T-helper 1 cell (primary cell): ENCODE results near the gene NR3C1.

Experiments used
- DNase-seq, 5 donors: peaks; one replicate each; pipeline ENCODE4 v3.0.0-alpha.2; 2012 to 2020
- total RNA-seq, 4 donors: gene quantifications; one replicate each; lab custom pipeline; 2026; lab: John Stamatoyannopoulos, UW

Gene NR3C1
- total RNA-seq = 201 to 262 (median 237) reads per million in 4 donors

DNA sequence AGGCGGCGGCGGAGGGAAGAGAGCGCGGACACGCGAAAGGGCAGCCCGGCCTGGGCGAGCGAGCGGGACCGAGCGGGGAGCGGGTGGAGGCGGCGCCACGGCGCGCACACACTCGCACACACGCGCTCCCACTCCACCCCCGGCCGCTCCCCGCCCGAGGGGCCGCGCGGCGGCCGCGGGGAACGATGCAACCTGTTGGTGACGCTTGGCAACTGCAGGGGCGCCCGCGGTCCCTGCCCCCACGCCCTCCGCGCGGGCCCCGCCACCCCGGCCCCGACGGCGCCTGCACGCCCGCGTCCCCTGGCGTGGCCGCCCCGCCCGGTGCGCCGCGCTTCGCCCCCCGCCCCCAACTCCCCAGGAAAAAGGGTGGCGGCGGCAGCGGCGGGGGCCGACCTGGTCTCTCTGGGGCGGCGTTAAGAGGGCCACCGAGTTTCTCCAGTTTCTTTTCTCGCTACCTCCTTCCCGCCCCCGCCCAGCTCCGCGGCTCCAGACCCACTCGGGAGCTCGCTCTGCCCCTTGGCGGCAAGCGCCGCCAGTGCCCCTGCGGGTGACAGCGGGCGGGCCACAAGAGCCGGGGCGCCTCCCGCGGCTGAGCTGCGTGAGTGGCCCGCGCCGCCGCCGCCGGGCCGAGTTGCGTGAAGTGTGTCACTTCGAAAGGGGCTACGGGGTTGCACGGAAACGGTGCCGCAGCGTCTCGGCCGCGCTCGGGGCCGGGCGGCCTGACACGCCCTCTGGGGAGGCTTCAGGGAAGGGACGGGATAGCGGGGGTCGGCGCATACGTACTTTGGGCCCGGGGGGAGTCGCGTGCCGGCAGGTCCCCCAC, at the start of gene NR3C1:
TSS of gene NR3C1 (minus strand) at position 94 of the 823 bp plus-strand sequence. CDS start 2,847 bp downstream, outside the sequence.
- peak; percentile 76 to 90 (median 83) for DNase-seq

DNA sequence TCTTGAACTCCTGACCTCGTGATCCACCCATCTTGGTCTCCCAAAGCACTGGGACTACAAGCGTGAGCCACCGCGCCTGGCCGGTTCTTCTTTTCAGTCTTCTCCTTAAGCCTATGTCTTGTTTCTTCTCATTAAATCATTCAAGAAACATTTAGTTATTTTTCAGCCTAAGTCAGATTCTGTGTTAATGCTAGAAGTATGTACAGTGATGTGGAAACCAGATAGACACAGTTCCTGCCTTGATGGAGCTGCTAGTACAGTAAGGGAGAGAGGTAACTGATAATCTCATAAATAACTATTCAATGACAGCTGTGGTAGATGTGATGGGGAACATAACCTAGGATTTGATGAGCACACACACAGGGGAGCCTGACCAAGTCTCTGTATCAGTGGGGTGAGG, 46.3 kb upstream of the NR3C1 start:
- DNase-seq = no peak

DNA sequence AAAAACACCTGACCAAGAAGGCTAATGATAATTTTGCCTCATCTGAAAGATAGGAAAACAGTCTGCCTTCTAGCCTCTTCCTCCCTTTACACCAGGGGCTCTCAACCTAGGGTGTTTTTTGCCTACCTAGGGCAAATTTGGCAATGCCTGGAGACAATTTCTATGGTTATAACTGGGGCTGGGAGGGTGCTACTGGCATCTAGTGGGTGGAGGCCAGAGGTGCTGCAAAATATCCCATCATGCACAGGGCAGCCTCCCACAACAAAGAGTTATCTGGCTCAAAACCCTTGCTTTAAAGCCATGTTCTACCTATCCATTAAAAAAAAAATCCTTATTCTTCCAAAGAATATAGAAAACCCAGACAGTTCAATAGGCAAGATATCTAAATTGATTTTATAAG, 45.0 kb upstream of the NR3C1 start:
- no peak for DNase-seq

DNA sequence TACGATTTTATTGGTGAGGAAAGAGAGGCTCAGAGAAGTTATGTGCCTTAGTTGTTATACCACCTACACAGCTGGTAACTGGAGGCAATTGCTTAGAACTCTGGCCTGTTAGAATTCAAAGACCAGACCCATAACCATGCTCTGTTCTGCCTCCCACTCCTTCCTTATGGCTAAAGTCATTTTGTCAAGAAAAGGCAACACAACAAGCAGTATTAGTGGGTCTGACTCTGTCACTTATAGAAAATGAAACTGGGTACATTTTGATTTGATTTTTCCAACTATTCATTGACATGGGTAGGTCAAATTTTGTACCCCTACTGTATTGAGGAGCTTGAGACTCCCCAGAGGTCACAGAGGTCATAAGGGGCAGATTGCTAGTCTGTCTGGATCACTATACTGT, 44.5 kb upstream of the NR3C1 start:
- DNase-seq = no peak

DNA sequence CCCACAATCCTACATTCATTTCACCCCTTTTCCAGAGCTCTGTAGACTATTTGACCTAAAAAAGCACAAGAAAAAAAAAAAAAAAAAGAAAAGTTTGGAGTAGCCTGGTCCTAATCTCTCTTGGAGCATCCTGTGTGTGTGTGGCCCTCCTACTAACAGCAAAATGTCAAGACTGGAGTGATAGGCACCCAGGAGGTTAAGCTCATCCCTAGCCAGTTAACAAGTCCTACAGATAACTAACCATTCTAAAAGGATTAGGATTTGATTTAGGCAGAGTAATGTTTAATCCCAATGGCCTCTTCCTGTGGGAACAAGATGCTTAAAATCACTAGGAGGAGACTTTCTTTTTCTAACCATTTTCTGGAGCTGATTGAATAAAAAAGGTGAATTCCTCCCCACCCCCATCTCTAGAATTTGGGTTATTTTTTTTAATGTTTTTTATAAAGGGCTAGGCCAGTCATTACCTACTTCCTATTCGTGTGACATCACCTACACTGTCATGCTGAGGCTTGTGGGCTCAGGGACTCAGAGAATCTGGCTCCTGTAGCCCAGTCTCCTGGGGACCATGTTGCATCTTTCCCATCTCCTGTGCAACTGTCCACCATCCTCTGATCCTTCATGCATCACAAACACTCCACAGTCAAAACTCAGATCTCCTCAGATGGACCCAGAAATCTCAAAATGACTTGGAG, 43.2 kb upstream of the NR3C1 start:
- DNase-seq = peak in 1 of 5 donors; percentile 25

DNA sequence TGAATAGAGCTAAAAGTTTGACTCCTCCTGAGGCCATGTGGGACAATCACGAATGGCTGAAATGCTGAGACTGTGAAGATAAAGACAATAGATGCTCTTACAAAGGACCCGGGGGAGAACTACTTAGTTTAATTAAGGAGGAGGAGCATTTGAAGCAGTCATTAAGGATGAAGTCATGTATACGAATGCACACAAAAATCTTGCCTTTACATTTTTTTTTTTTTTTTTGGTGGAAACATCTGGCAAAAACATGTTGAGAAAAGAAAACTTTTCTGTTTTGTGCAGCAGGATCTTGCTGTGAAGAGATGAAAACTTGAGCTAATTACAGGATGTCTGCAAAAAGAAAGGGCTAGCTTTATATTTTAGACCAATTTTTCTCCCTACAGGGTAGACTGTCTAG, 42.3 kb upstream of the NR3C1 start:
- no peak for DNase-seq

DNA sequence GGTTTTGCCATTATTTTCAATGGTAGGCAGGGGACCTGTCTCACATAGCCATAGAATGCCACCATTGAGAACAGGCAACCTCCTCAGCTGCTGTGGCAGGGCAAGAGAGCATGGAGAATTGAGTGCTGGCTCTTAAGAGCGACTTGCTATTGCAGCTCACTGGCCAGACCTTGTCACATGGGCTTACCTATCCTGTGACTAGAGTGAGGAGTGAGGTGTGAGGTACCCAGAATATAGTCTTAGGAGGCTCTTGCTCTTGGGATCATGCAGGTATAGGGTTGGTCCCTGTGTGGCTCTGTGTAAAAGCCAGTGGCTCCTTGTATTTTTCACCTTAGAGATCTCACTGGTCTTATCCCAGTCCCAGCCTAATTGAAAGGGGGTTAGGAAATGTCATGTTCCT, 39.8 kb upstream of the NR3C1 start:
- DNase-seq = no peak

DNA sequence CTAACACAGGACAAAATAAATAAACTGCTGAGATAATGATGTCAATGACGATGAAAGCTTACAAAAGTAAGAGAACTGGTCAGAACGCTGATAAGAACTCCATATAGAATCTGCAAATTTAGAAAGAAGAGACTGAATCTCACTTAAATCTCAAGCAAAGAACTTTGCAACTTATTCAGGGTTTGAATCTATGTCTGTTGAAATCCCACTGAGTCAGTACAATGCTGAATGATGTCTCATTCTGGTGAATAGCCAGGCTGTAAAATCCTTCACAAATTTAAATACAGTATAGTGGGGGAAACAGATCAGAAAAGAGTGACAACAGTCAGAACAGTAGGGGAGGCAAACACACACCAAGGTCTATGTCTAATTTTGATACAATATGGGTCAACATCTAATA, 38.9 kb upstream of the NR3C1 start:
- DNase-seq = no peak

DNA sequence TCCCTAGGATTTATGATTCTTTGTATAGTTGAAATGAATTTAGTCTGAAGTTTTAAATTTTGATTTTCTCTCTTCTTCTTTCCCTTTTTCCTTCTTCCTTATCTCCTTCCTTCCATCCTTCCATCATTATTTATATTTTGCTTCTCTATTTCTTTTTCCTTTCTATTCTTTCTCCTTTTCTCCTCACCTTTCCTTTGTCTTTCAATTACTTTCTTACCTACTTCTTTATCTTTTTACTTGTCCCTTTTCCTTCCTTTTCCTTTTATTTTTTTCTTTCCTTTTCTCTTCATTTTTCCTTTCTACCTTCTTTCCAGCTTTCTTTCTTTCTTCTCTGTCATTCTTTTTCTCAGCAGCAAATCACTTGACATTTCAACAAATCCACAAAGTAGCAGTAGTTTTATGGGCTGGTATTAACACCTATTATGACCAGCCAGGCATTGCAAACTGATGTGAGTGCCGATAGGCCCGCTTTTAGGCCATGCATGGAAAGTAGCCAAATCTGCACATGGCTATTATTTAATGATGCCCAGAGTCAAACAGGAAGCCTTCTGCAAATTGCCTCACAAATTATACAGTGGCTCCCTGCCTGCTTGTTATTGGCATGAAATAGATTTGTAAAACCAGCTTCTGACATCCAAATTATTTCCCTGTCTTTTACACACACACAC, 37.1 kb upstream of the NR3C1 start:
- DNase-seq = no peak

DNA sequence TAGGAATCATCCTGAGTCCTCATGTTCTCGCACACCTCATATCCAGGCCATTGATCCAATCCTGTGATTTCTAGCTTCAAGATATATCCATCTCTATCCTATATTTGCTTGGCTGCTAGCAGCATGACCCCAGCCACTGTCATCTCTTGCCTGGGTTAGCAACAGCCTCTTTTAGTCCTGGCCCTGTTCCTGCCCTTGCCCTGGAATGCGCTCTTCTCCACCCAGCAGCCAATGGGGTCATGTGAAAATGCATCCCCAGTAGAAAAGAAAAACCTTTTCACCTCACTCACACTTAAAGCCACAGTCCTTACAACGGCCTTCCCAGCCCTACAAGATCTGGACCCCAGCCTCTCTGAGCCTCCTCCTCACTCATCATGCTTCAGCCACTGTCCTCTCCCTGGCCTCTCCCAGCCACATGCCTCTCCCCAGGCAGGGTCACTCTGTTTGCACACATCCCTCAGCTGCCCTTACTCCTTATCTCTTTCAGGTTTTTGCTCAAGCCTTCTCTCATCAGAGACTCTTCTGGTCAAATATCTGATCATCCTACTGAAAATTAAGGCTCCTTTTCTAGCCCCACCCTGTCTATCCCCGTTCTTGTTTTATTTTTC, 34.3 kb upstream of the NR3C1 start:
- DNase-seq = no peak

DNA sequence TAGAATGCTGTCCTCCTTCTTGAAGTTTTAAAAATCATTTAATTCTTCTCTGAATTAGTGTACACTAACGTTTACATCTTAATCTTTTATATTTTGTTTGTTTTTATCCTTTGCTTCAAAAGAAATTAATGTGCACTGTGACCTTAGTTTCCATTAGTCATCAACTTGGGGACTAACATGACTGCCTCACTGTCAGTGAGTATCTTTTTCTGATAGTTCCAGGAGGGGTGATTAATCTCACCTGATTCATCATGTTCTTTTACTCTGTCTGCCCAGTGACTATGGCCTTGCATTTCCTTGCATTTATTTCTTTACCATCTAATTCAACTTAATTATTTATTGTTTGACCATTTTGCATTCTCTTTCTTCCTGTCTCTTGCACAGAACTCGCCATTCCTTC, 33.4 kb upstream of the NR3C1 start:
- DNase-seq = no peak

DNA sequence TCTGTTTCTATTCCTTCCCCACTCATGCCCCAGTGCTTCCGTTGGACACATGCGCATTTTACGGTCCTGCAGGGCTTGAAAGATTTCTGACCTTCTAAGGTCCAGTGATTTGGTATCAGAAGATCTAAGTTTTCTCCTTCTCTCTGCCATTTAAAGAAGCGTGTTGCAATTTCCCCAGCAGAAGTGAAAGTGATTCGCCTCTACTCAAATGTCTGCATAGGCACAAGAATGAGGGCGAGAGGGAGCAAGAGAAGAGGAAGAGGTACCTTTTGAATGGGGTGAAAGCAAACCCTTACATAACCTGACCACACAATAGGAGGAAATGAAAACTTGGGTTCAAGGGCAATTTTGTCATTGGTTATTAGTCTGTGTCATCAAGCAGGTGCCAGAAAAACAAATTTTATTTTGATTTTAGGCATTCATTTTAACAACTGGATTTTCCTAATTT, 31.7 kb upstream of the NR3C1 start:
- peak in 3 of 5 donors; percentile 17 to 61 (median 24) for DNase-seq

DNA sequence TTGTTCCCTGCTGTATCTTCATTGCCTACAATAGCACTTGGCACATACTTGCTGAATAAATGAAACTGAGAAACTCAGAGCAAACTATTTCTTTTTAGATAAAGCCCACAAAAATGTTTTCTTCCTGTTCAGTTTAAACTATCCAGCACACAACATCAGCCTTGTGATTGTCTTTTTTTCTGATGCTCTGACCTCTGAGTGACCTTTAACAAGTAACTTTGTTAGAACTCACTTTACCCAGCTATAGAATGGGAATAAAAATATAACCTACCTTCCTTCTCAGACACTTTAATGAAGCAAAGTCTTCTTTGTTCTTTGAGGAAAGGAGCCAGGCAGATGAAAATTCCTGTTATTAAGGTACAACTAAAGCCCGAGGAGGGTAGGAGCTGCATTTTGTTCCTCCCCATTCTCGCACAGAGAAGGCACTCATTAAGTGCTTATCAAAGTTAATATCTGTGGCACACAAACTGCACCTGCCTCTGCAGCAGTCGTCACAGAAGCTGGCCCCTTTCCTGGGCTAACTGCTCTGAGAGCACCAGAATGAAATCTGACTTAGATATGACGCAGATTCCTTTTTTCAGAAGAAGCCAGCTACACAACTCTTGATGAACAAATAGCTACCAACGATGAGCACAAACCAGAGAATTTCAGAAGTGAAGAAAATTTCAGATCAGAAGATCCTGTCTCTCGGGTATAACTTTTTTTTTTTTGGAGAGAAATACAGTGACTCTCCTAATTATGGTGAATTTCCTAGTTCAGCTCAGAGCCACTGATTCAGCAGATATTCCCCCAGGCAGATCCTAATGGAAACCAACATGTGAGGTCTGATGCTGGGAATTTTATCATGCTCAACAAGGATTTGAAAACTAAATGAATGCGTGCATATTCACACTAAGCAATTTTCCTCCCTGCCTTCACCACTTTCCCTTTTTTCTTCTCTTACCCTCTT, 31.0 kb upstream of the NR3C1 start:
- peak; percentile 15 to 55 (median 46) for DNase-seq

DNA sequence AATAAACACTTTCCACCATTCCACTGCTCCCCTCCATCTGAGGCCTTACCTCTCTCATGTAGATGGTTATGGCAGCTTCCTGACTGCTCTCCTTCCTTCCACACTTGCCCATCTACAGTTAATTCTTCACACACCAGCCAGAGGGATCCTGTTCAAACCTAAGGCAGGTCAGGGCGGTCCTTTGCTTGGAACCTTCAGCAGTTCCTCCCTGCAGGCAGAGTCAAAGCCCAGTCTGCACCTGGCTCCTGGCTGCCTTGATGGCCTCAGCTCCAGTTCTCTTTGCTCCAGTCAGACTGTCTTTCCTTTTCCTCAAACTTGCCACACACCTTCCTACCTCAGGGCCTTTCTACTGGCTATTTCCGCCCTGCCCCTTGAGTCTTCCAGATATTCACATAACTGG, 30.2 kb upstream of the NR3C1 start:
- DNase-seq = no peak

DNA sequence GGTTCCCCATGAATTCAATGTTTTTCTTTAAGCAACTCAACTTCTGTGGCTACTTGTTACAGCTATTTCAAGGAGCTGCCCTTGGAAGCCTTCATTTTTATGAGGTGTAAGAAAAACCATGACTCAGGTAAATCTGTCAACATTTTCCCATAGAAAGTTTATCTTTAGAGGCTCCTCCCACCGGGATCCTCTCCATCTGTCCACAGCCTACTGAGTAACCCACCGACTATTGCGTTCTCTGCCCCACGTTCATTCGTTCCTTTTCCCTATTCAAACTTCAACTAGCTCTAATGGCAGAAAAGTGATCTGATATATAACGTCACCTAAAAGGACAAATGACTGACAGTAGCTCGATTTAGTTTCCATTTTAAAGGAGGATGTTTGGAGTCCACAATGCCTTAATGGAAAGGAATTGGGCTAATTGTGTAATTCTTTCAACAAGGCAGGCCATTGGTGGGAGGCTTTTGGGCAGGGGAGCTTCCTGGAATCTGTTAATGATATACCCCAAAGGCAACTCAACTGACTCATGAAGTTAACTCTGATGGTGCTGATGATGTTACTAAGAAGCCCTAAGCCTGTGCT, 29.3 kb upstream of the NR3C1 start:
- no peak for DNase-seq

DNA sequence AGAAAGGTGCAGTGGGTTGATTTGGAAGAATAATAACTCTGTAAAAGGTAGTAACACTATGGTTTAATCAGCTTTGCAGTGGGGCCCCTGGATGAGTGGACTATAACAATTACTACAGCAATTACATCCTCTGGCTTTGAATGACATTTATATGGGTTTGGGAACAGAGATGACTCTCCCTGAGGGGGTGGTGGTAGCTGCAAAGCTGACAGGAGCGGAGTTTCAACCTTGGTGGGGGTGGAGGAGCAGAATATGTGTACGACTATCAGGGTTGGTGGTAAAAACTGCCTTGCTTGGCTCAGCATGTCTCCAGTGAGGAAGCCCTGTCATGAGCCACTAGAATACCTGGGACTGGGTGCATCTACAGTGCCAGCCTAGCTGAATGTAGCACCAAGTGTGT, 28.3 kb upstream of the NR3C1 start:
- no peak for DNase-seq

DNA sequence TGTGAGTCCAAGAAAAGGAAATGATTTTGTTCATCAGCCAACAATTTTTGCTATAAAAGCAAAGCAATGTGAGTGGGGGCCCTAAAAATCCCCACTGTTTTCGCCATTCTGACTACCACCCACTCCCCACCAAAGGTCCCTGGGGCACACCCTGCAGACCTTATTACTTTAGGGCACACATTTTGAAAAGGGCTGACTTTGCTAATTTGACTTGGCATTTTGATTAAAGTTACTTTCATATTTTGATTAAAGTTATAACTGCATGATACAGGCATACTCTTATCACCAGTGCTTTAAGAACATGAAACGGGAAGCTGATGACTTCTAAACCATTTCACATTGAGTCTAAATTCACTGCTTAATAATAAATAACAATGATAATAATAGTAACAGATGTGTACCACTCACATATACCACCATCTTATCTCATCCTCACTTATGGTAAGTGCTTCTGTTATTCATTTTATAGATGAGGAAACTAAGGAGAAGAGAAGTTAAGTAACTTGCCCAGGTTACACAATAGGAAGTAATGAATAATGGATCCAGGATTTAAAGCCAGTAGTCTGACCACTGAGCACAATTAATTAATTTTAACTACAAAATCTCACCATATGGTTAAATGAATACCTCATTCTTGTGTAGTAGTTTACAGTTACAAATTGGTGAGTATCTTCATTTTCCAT, 25.4 kb upstream of the NR3C1 start:
- DNase-seq = no peak

DNA sequence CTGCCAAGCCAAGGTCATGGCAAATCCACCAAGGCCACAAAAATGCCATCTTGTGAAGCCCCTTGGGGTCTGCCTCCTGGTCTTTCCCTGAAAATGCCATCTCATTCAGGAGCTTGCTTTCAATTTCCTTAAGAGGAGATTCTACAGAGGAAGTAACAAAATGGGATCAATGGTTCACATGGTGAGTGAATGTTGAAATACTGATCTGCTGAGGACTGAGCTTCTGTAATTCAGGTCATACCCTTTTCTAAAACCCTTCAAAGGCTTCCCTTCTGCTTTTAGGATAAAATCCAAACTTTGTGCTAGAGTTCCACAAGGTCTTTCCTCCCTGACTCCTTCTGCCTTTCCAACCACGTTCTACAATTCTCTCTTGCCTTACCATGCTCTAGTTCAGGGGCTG, 24.7 kb upstream of the NR3C1 start:
- no peak for DNase-seq

DNA sequence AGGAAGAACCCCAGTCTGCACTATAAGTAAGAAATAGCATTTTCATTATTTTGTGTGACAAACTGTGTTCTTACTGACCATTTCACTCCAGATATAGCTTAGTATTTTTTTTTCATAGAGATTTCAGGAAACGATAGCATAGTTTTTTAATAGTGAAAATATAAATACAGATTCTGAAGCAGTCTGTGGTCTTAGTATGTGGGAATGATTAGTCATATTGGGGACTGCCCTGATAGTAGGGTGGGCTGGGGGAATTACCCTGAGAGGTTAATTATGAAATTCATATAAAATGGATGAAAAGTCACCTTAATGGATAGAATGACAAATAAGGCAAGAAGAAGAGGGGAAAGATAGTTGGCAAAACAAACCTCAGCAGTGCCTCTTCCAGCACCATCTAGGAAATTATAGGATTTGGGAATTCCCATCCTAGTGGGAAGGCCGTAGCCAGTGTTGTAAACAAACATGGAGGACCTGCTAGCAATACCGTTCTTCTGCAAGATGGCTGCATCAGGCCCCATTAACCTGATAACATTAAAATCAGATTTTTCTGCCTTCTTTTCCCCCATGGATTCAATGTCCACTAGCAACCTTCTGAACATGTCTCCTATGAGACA, 23.7 kb upstream of the NR3C1 start:
- no peak for DNase-seq

DNA sequence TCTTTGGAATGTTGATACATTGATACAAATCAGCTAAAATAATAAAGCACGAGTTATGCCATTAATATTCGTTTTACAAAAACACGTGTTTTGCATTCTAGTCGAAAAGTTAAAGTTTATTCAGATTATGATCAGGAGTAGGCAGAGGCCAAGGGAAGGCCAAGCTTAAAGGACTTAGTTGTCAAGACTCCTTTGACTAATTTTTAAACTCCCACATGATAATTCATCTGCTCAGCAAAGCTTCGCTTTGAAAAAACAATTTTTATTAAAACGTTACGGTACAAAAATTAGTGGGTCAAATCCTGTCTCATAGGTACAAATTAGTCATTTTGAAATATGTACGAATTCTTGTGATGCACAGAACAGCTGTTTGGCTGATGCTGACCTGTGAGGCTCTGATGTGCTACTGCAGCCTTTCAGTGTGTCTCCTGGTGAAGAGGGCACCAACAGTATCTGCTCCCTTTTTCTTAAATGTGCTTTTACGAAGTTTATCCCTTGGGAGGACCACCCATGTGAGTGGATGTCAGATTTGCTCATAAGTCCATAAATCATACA, 23.0 kb upstream of the NR3C1 start:
- no peak for DNase-seq
